Measurements from ENCODE around the gene RC3H2. TPM values are rescaled to one million over a fixed set of nuclear protein-coding genes. Genes with fewer than 3 reads are reported as not detected.
"Not testable (repeated sequence)": the region's sequence is repeated elsewhere in the genome, so short reads cannot be mapped to it uniquely, and the experiment has no call there.

Gene RC3H2
- total RNA-seq, 4 donors from 2014 or later: 38.4 to 68.2 (median 41.9) TPM

- Histone ChIP-seq H3K36me3 (peaks cover 0 to 22% (median 2%) of the 10 kb centered on the region in 3 donors), H3K9me3 (no peaks in the 10 kb centered on the region), H3K4me3 (no peak overlapping the region), H3K27me3 (no peaks in the 10 kb centered on the region), H3K4me1 (no peaks in the 10 kb centered on the region), H3K27ac (no peak overlapping the region)
- TF ChIP-seq CTCF (IDR thresholded peaks at IDR 0.05): no peak
- TF ChIP-seq EP300 (IDR thresholded peaks at IDR 0.05): no peak
- no peak for TF ChIP-seq POLR2A (IDR thresholded peaks at IDR 0.05)
- no peak for DNase-seq (ENCODE audit: low spot score in 2 of 2)
- 92 to 94% methylated on average over 3 of the region's 3 CpGs for WGBS, 2 donors
Observed at GRCh38 chr9:122923947-122924346, 18.8 kb upstream of the RC3H2 start.

GRCh38 chr9:122922713-122923112 lies 17.6 kb upstream of the RC3H2 start:
- Histone ChIP-seq H3K4me1 (no peaks in the 10 kb centered on the region), H3K27me3 (no peaks in the 10 kb centered on the region), H3K36me3 (peaks cover 0 to 31% (median 9%) of the 10 kb centered on the region in 3 donors), H3K9me3 (no peaks in the 10 kb centered on the region), H3K4me3 (no peak overlapping the region), H3K27ac (no peak overlapping the region)
- TF ChIP-seq POLR2A (IDR thresholded peaks at IDR 0.05) (no peak), CTCF (IDR thresholded peaks at IDR 0.05) (no peak), EP300 (IDR thresholded peaks at IDR 0.05) (no peak)
- DNase-seq (ENCODE audit: low spot score in 2 of 2): no peak
- 84 to 89% methylated on average over 8 of the region's 8 CpGs for WGBS, 2 donors

GRCh38 chr9:122918310-122918709 lies 13.2 kb upstream of the RC3H2 start:
- Histone ChIP-seq H3K36me3 (peaks cover 0 to 34% (median 9%) of the 10 kb centered on the region in 3 donors), H3K27ac (no peak overlapping the region), H3K4me3 (no peak overlapping the region), H3K4me1 (peaks cover 0 to 7% (median 3%) of the 10 kb centered on the region in 4 donors), H3K27me3 (no peaks in the 10 kb centered on the region), H3K9me3 (no peaks in the 10 kb centered on the region)
- TF ChIP-seq CTCF (IDR thresholded peaks at IDR 0.05) (no peak), POLR2A (IDR thresholded peaks at IDR 0.05) (no peak), EP300 (IDR thresholded peaks at IDR 0.05) (no peak)
- WGBS, 2 donors: 93% methylated on average over 2 of the region's 2 CpGs
- no peak for DNase-seq (ENCODE audit: low spot score in 2 of 2)

GRCh38 chr9:122912964-122913673 lies 8.0 kb upstream of the RC3H2 start, which contains the start of gene ZBTB6:
Gene ZBTB6 (minus strand): TSS chr9:122913323. CDS start chr9:122912072, 1,251 bp downstream.
- Histone ChIP-seq H3K36me3 (peaks cover 0 to 23% (median 0%) of the 10 kb centered on the region in 3 donors), H3K4me3 (peak within 1 kb of the TSS; percentile 58 to 91 (median 64)), H3K27ac (peak within 1 kb of the TSS; percentile 54 to 87 (median 79)), H3K9me3 (no peaks in the 10 kb centered on the region), H3K4me1 (peaks cover 0 to 19% (median 7%) of the 10 kb centered on the region in 4 donors), H3K27me3 (no peaks in the 10 kb centered on the region)
- peak; percentile 64 to 69 for TF ChIP-seq EP300 (IDR thresholded peaks at IDR 0.05)
- TF ChIP-seq CTCF (IDR thresholded peaks at IDR 0.05): no peak
- TF ChIP-seq POLR2A (IDR thresholded peaks at IDR 0.05): peak in 1 of 2 donors; percentile 20
- peak; percentile 20 to 57 for DNase-seq (ENCODE audit: low spot score in 2 of 2)
- WGBS, 2 donors: 1 to 2% methylated on average over 34 of the region's 35 CpGs

- no peaks in the 10 kb centered on the region for H3K9me3 ChIP-seq
- TF ChIP-seq CTCF (IDR thresholded peaks at IDR 0.05): no peak
- no peak for TF ChIP-seq POLR2A (IDR thresholded peaks at IDR 0.05)
- no peak for TF ChIP-seq EP300 (IDR thresholded peaks at IDR 0.05)
- peaks cover 0 to 21% (median 0%) of the 10 kb centered on the region in 3 donors for H3K36me3 ChIP-seq
- 3 to 4% methylated on average over 9 of the region's 9 CpGs for WGBS, 2 donors
- peak overlapping the region; percentile 58 to 91 (median 64) for H3K4me3 ChIP-seq
- DNase-seq (ENCODE audit: low spot score in 2 of 2): no peak
- H3K4me1 ChIP-seq: peaks cover 0 to 19% (median 7%) of the 10 kb centered on the region in 4 donors
- H3K27me3 ChIP-seq: no peaks in the 10 kb centered on the region
- peak overlapping the region in 3 of 4 donors; percentile 79 to 87 (median 79) for H3K27ac ChIP-seq
Observed at GRCh38 chr9:122912671-122912963, 7.5 kb upstream of the RC3H2 start.

GRCh38 chr9:122906122-122906521 lies 963 bp upstream of the RC3H2 start:
- DNase-seq (ENCODE audit: low spot score in 2 of 2); H3K4me3 ChIP-seq; H3K27me3 ChIP-seq; H3K9me3 ChIP-seq; H3K27ac ChIP-seq: not testable (repeated sequence)
- H3K4me1 ChIP-seq: peaks cover 0 to 35% (median 13%) of the 10 kb centered on the region in 4 donors
- 95 to 97% methylated on average over 16 of the region's 16 CpGs for WGBS, 2 donors
- peaks cover 0 to 17% (median 0%) of the 10 kb centered on the region in 3 donors for H3K36me3 ChIP-seq

Data from tibial nerve (tissue), 4 donors.